Central memory CD8-positive, alpha-beta T cell (primary cell): ENCODE data around the gene C12orf50.

Source experiments
- ATAC-seq: fragments of 150-1000 bp; cut with Tn5 transposase; replicated peaks from 2 replicates; pipeline ENCODE4 v1.10.0; 2022; ENCODE audit warnings: mild to moderate bottlenecking, moderate FRiP score, moderate number of reproducible peaks; ENCODE audit not compliant: poor library complexity, severe bottlenecking; ENCODE audit errors: extremely low read depth
- DNase-seq, 2 donors: peaks; one replicate each; pipeline ENCODE4 v3.0.0; 2021; ENCODE audit warnings: low spot score in 2 of 2
- H3K27ac Mint-ChIP-seq: one replicate; pipeline ENCODE4 v1.8.0; 2022; ENCODE audit warnings: low read depth, mild to moderate bottlenecking, moderate library complexity, mixed read lengths
- H3K27me3 Mint-ChIP-seq: one replicate; pipeline ENCODE4 v1.8.0; 2022; ENCODE audit warnings: mixed read lengths
- H3K36me3 Mint-ChIP-seq: one replicate; pipeline ENCODE4 v1.8.0; 2022; ENCODE audit warnings: mild to moderate bottlenecking, moderate library complexity, mixed read lengths; ENCODE audit not compliant: insufficient read depth
- H3K4me1 Mint-ChIP-seq: one replicate; pipeline ENCODE4 v1.8.0; 2022; ENCODE audit warnings: mixed read lengths
- H3K4me3 Mint-ChIP-seq: one replicate; pipeline ENCODE4 v1.8.0; 2022; ENCODE audit warnings: mild to moderate bottlenecking, moderate library complexity, mixed read lengths
- H3K9me3 Mint-ChIP-seq: one replicate; pipeline ENCODE4 v1.8.0; 2022; ENCODE audit warnings: mixed read lengths

Gene C12orf50

DNA sequence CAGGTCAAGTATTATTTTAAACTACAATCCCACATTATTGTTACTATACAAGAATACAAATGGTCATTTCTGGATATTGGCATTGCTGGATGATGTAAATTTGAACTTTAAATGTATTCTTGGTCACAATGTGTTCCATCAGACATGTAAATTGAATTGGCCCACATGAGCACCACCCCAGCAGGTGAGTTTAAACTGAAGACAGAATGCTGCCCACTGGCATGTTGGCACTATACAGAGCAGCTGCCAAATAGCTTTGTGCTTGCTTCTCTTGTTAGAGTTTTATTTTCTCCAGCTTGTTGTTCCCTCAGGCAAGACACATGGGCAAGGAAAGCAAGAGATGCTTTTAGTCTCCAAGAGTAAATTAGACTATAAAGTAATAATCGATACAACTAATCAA is 98.6 kb downstream of the C12orf50 start:
- H3K36me3 Mint-ChIP-seq: no peaks in the 10 kb centered on the region
- H3K27ac Mint-ChIP-seq: no peak overlapping the region
- ATAC-seq (no peak), DNase-seq (no peak)
- H3K27me3 Mint-ChIP-seq: no peaks in the 10 kb centered on the region
- no peaks in the 10 kb centered on the region for H3K4me1 Mint-ChIP-seq
- H3K4me3 Mint-ChIP-seq: no peak overlapping the region
- H3K9me3 Mint-ChIP-seq: peaks cover 7% of the 10 kb centered on the region
